HEK293 (cell line): ENCODE data around the gene CHID1.

ENCODE experiments used
- CTCF ChIA-PET: fragments of 350-600 bp; formaldehyde crosslinking; extraction: SDS; loops from one replicate; lab custom pipeline; 2021; ENCODE audit warnings: antibody characterized with exemption; lab: Yijun Ruan, JAX
- POLR2A ChIA-PET: fragments of 300-600 bp; formaldehyde crosslinking; extraction: SDS; loops from one replicate; lab custom pipeline; 2020; ENCODE audit warnings: antibody characterized with exemption, inconsistent platforms; lab: Yijun Ruan, JAX
- H3K27ac ChIP-seq: fragments of 200-500 bp; sonication (Bioruptor generic); 2 replicates; pipeline ENCODE4 v1.5.1; 2014; ENCODE audit warnings: low read depth, low read length, control low read depth, inconsistent platforms; ENCODE audit errors: extremely low read depth
- H3K36me3 ChIP-seq, 2 experiments: fragments of 200-500 bp in 1 of 2; sonication (Bioruptor generic) in 1 of 2; 1 replicate in 1 of 2; 2 replicates in 1 of 2; pipeline ENCODE4 v1.5.1; 2014 to 2017; ENCODE audit warnings: inconsistent platforms in 2 of 2, low read length in 2 of 2; ENCODE audit not compliant: control insufficient read depth in 2 of 2, insufficient read depth in 1 of 2
- H3K4me1 ChIP-seq: fragments of 200-500 bp; sonication (Bioruptor generic); 2 replicates; pipeline ENCODE4 v1.5.1; 2014; ENCODE audit warnings: mild to moderate bottlenecking, low read length, inconsistent platforms; ENCODE audit not compliant: control insufficient read depth, insufficient read depth
- H3K4me3 ChIP-seq: 2 replicates; pipeline ENCODE4 v1.5.1; 2011; ENCODE audit warnings: low read depth, mild to moderate bottlenecking, control low read depth, low read length, moderate library complexity
- H3K9me3 ChIP-seq: fragments of 200-500 bp; sonication (Bioruptor generic); 2 replicates; pipeline ENCODE4 v1.5.1; 2014; ENCODE audit warnings: low read depth, low read length, inconsistent platforms; ENCODE audit not compliant: control insufficient read depth, insufficient read depth
- KLF10 ChIP-seq: fragments of 450-650 bp; IDR thresholded peaks from 2 replicates; pipeline ENCODE4 v1.5.1; 2018; ENCODE audit warnings: missing biosample characterization, mild to moderate bottlenecking, missing genetic modification characterization
- PRDM1 ChIP-seq: fragments of 450-650 bp; formaldehyde crosslinking; IDR thresholded peaks from 2 replicates; pipeline ENCODE4; 2016; ENCODE audit warnings: missing biosample characterization, missing genetic modification characterization
- SCRT1 ChIP-seq: fragments of 450-650 bp; formaldehyde crosslinking; IDR thresholded peaks from 2 replicates; pipeline ENCODE4 v1.5.1; 2016; ENCODE audit warnings: missing biosample characterization, missing genetic modification characterization, borderline replicate concordance
- SCRT2 ChIP-seq: fragments of 450-650 bp; formaldehyde crosslinking; IDR thresholded peaks from 2 replicates; pipeline ENCODE4 v1.5.1; 2016; ENCODE audit warnings: missing biosample characterization, missing genetic modification characterization
- SP3 ChIP-seq: fragments of 450-650 bp; formaldehyde crosslinking; IDR thresholded peaks from 2 replicates; pipeline ENCODE4 v1.5.1; 2016; ENCODE audit warnings: missing biosample characterization, missing genetic modification characterization
- ZNF121 ChIP-seq: fragments of 450-650 bp; formaldehyde crosslinking; IDR thresholded peaks from 2 replicates; pipeline ENCODE4 v1.5.1; 2016; ENCODE audit warnings: missing biosample characterization, missing genetic modification characterization
- ZNF214 ChIP-seq: fragments of 450-650 bp; formaldehyde crosslinking; IDR thresholded peaks from 2 replicates; pipeline ENCODE4 v1.5.1; 2017; ENCODE audit warnings: missing biosample characterization, mild to moderate bottlenecking, missing genetic modification characterization, borderline replicate concordance
- ZNF221 ChIP-seq: fragments of 450-650 bp; formaldehyde crosslinking; IDR thresholded peaks from 2 replicates; pipeline ENCODE4 v1.5.1; 2017; ENCODE audit warnings: missing biosample characterization, missing genetic modification characterization, borderline replicate concordance
- ZNF416 ChIP-seq: fragments of 450-650 bp; formaldehyde crosslinking; IDR thresholded peaks from 2 replicates; pipeline ENCODE4 v1.5.1; 2016; ENCODE audit warnings: missing biosample characterization, missing genetic modification characterization
- ZNF596 ChIP-seq: fragments of 450-650 bp; IDR thresholded peaks from 2 replicates; pipeline ENCODE4 v1.5.0; 2018; ENCODE audit warnings: missing biosample characterization, mild to moderate bottlenecking, missing genetic modification characterization, moderate library complexity
- ZNF600 ChIP-seq: fragments of 450-650 bp; formaldehyde crosslinking; IDR thresholded peaks from 2 replicates; pipeline ENCODE4 v1.5.1; 2016; ENCODE audit warnings: missing biosample characterization, missing genetic modification characterization
- ZNF629 ChIP-seq: fragments of 450-650 bp; formaldehyde crosslinking; IDR thresholded peaks from 2 replicates; pipeline ENCODE4 v1.5.1; 2017; ENCODE audit warnings: missing biosample characterization, missing genetic modification characterization
- ZNF664 ChIP-seq: fragments of 450-650 bp; formaldehyde crosslinking; IDR thresholded peaks from 2 replicates; pipeline ENCODE4 v1.5.1; 2016; ENCODE audit warnings: missing biosample characterization, missing genetic modification characterization
- ZNF677 ChIP-seq: fragments of 450-650 bp; IDR thresholded peaks from 2 replicates; pipeline ENCODE4 v1.5.0; 2018; ENCODE audit warnings: missing biosample characterization, mild to moderate bottlenecking, missing genetic modification characterization, moderate library complexity
- ZNF701 ChIP-seq: fragments of 450-650 bp; formaldehyde crosslinking; IDR thresholded peaks from 2 replicates; pipeline ENCODE4 v1.5.1; 2016; ENCODE audit warnings: missing biosample characterization, missing genetic modification characterization
- ZSCAN16 ChIP-seq: fragments of 450-650 bp; formaldehyde crosslinking; IDR thresholded peaks from 2 replicates; pipeline ENCODE4 v1.5.1; 2016; ENCODE audit warnings: missing biosample characterization, missing genetic modification characterization
- ZSCAN23 ChIP-seq: fragments of 450-650 bp; formaldehyde crosslinking; IDR thresholded peaks from 2 replicates; pipeline ENCODE4 v1.5.1; 2016; ENCODE audit warnings: missing biosample characterization, missing genetic modification characterization
- TF ChIP-seq, protein P1 (sequence below): fragments of 450-650 bp; formaldehyde crosslinking; conservative IDR thresholded peaks from 2 replicates; pipeline ENCODE4 v1.5.1; 2016; ENCODE audit warnings: low read depth, missing biosample characterization, missing genetic modification characterization
- TF ChIP-seq, protein P2 (sequence below): fragments of 450-650 bp; formaldehyde crosslinking; IDR thresholded peaks from 2 replicates; pipeline ENCODE4 v1.5.1; 2016; ENCODE audit warnings: missing biosample characterization, missing genetic modification characterization
- TF ChIP-seq, protein P3 (sequence below): fragments of 450-650 bp; formaldehyde crosslinking; IDR thresholded peaks from 2 replicates; pipeline ENCODE4 v1.5.1; 2016; ENCODE audit warnings: missing biosample characterization, missing genetic modification characterization
- TF ChIP-seq, protein P4 (sequence below): fragments of 450-650 bp; formaldehyde crosslinking; IDR thresholded peaks from 2 replicates; pipeline ENCODE4 v1.5.1; 2016; ENCODE audit warnings: missing biosample characterization, missing genetic modification characterization
- TF ChIP-seq, protein P5 (sequence below): fragments of 450-650 bp; formaldehyde crosslinking; IDR thresholded peaks from 2 replicates; pipeline ENCODE4 v1.5.1; 2016; ENCODE audit warnings: missing biosample characterization, missing genetic modification characterization
- TF ChIP-seq, protein P6 (sequence below): fragments of 450-650 bp; formaldehyde crosslinking; IDR thresholded peaks from 2 replicates; pipeline ENCODE4 v1.5.1; 2016; ENCODE audit warnings: missing biosample characterization, missing genetic modification characterization

CHID1 gene

DNA sequence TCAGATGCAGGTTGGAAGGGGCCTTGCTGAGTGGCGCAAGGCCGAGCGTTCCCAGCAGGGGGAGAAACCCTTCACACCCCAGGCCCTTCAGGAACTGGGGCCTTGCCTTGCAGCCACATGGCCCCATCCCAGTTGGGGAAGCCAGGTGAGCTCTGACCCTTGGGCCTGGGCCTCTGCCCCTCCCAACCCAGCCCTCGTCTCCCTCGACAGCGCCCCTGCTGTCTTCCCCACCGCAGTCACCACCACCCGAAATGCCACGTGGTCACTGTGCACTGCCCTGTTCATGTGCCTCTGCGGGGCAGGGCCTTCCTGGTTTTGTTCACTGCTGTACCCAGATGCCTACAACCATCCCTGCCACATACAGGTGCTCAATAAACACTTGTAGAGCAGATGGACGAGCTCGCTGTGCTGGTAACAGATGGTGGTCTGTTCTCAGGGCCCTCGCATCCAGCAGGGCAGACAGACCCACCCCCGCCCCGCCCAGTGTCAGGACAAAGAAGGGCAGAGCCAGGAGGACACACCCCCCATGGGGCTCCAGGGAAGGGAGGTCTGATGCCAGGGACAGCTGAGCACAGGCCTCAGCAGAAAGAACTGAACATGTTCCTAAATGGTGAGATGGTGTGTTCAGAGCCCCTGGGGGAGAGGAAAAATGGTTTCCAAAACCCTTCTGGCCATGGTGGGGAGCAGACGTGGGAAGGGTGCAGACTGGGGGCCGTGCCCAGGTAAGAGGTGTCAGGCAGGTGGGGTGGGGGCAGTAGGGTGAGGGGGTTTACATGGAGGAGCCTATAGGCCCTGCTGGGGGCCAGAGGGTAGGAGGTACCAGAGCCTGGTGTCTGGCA, 72.0 kb downstream of the CHID1 start:
- H3K4me3 ChIP-seq: no peak overlapping the region
- H3K27ac ChIP-seq: no peak overlapping the region
- POLR2A ChIA-PET: interaction anchor here (0.6 to 15.0 kb wide), 5 partner anchors 7 to 33 kb away, joined by 3 to 202 read pairs (median 5); partner anchors contain the start of genes CD151, CRACR2B, PNPLA2 and RPLP2
- no peaks in the 10 kb centered on the region for H3K9me3 ChIP-seq
- CTCF ChIA-PET: interaction anchor here (0.7 kb wide), 3 partner anchors 10 to 319 kb away, joined by 3 to 4 read pairs (median 3); no protein-coding TSS in a partner anchor
- H3K36me3 ChIP-seq: peaks cover 0 to 63% of the 10 kb centered on the region in 2 experiments; a peak in 1 of 3 replicates
- H3K4me1 ChIP-seq: no peaks in the 10 kb centered on the region; the same call in 1 of the 2 replicates
- no peak for TF ChIP-seq ZNF677
- TF ChIP-seq SCRT2 (tag by site-specific recombination): peak; percentile 92
- no peak for TF ChIP-seq ZNF600
- TF ChIP-seq, protein P1, sequence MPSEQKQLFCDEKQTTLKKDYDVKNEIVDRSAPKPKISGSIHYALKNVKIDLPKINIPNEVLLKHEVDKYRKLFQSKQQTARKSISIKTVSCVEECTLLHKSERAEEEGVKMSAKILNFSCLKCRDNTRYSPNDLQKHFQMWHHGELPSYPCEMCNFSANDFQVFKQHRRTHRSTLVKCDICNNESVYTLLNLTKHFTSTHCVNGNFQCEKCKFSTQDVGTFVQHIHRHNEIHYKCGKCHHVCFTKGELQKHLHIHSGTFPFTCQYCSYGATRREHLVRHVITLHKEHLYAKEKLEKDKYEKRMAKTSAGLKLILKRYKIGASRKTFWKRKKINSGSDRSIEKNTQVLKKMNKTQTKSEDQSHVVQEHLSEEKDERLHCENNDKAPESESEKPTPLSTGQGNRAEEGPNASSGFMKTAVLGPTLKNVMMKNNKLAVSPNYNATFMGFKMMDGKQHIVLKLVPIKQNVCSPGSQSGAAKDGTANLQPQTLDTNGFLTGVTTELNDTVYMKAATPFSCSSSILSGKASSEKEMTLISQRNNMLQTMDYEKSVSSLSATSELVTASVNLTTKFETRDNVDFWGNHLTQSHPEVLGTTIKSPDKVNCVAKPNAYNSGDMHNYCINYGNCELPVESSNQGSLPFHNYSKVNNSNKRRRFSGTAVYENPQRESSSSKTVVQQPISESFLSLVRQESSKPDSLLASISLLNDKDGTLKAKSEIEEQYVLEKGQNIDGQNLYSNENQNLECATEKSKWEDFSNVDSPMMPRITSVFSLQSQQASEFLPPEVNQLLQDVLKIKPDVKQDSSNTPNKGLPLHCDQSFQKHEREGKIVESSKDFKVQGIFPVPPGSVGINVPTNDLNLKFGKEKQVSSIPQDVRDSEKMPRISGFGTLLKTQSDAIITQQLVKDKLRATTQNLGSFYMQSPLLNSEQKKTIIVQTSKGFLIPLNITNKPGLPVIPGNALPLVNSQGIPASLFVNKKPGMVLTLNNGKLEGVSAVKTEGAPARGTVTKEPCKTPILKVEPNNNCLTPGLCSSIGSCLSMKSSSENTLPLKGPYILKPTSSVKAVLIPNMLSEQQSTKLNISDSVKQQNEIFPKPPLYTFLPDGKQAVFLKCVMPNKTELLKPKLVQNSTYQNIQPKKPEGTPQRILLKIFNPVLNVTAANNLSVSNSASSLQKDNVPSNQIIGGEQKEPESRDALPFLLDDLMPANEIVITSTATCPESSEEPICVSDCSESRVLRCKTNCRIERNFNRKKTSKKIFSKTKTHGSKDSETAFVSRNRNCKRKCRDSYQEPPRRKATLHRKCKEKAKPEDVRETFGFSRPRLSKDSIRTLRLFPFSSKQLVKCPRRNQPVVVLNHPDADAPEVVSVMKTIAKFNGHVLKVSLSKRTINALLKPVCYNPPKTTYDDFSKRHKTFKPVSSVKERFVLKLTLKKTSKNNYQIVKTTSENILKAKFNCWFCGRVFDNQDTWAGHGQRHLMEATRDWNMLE (tag by site-specific recombination): no peak
- TF ChIP-seq PRDM1 (tag by site-specific recombination): no peak
- TF ChIP-seq, protein P2, sequence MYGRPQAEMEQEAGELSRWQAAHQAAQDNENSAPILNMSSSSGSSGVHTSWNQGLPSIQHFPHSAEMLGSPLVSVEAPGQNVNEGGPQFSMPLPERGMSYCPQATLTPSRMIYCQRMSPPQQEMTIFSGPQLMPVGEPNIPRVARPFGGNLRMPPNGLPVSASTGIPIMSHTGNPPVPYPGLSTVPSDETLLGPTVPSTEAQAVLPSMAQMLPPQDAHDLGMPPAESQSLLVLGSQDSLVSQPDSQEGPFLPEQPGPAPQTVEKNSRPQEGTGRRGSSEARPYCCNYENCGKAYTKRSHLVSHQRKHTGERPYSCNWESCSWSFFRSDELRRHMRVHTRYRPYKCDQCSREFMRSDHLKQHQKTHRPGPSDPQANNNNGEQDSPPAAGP (tag by site-specific recombination): 0 out of 2 replicates have a peak, but pooled peaks have one; percentile 69
- TF ChIP-seq, protein P3, sequence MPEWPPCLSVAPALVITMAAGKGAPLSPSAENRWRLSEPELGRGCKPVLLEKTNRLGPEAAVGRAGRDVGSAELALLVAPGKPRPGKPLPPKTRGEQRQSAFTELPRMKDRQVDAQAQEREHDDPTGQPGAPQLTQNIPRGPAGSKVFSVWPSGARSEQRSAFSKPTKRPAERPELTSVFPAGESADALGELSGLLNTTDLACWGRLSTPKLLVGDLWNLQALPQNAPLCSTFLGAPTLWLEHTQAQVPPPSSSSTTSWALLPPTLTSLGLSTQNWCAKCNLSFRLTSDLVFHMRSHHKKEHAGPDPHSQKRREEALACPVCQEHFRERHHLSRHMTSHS: no peak
- TF ChIP-seq ZNF596 (tag by site-specific recombination): no peak
- peak; percentile 49; the same call in 1 of the 2 replicates for TF ChIP-seq ZNF664 (tag by site-specific recombination)
- TF ChIP-seq ZNF416: no peak
- TF ChIP-seq, protein P4, sequence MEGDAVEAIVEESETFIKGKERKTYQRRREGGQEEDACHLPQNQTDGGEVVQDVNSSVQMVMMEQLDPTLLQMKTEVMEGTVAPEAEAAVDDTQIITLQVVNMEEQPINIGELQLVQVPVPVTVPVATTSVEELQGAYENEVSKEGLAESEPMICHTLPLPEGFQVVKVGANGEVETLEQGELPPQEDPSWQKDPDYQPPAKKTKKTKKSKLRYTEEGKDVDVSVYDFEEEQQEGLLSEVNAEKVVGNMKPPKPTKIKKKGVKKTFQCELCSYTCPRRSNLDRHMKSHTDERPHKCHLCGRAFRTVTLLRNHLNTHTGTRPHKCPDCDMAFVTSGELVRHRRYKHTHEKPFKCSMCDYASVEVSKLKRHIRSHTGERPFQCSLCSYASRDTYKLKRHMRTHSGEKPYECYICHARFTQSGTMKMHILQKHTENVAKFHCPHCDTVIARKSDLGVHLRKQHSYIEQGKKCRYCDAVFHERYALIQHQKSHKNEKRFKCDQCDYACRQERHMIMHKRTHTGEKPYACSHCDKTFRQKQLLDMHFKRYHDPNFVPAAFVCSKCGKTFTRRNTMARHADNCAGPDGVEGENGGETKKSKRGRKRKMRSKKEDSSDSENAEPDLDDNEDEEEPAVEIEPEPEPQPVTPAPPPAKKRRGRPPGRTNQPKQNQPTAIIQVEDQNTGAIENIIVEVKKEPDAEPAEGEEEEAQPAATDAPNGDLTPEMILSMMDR (tag by site-specific recombination): peak; percentile 65
- TF ChIP-seq ZNF701 (tag by site-specific recombination): no peak
- TF ChIP-seq ZNF214: no peak
- TF ChIP-seq KLF10 (tag by site-specific recombination): peak; percentile 91
- TF ChIP-seq ZNF629 (tag by site-specific recombination): no peak
- no peak for TF ChIP-seq ZNF121 (tag by site-specific recombination)
- TF ChIP-seq, protein P5, sequence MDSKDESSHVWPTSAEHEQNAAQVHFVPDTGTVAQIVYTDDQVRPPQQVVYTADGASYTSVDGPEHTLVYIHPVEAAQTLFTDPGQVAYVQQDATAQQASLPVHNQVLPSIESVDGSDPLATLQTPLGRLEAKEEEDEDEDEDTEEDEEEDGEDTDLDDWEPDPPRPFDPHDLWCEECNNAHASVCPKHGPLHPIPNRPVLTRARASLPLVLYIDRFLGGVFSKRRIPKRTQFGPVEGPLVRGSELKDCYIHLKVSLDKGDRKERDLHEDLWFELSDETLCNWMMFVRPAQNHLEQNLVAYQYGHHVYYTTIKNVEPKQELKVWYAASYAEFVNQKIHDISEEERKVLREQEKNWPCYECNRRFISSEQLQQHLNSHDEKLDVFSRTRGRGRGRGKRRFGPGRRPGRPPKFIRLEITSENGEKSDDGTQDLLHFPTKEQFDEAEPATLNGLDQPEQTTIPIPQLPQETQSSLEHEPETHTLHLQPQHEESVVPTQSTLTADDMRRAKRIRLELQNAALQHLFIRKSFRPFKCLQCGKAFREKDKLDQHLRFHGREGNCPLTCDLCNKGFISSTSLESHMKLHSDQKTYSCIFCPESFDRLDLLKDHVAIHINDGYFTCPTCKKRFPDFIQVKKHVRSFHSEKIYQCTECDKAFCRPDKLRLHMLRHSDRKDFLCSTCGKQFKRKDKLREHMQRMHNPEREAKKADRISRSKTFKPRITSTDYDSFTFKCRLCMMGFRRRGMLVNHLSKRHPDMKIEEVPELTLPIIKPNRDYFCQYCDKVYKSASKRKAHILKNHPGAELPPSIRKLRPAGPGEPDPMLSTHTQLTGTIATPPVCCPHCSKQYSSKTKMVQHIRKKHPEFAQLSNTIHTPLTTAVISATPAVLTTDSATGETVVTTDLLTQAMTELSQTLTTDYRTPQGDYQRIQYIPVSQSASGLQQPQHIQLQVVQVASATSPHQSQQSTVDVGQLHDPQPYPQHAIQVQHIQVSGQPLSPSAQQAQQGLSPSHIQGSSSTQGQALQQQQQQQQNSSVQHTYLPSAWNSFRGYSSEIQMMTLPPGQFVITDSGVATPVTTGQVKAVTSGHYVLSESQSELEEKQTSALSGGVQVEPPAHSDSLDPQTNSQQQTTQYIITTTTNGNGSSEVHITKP (tag by site-specific recombination): no peak
- no peak for TF ChIP-seq ZNF221
- TF ChIP-seq SP3: peak; percentile 61
- TF ChIP-seq, protein P6, sequence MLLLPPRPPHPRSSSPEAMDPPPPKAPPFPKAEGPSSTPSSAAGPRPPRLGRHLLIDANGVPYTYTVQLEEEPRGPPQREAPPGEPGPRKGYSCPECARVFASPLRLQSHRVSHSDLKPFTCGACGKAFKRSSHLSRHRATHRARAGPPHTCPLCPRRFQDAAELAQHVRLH (tag by site-specific recombination): no peak
- TF ChIP-seq ZSCAN16 (tag by site-specific recombination): peak; percentile 39; the same call in 1 of the 2 replicates
- peak; percentile 78 for TF ChIP-seq SCRT1 (tag by site-specific recombination)
- TF ChIP-seq ZSCAN23: no peak
